H54 (cell line): Measurements from ENCODE around the gene KRT7.
"Not testable (repeated sequence)": the region's sequence is repeated elsewhere in the genome, so short reads cannot be mapped to it uniquely, and the experiment has no call there.

Experiments
- DNase-seq: peaks from one replicate; pipeline ENCODE4 v3.0.0; 2011; ENCODE audit warnings: low spot score, mixed read lengths; ENCODE audit not compliant: insufficient read length
- FAIRE-seq: peaks from 3 replicates; lab custom pipeline; 2011; peaks lifted over from hg19 to GRCh38; lab: Jason Lieb, UNC
- POLR2A ChIP-seq: IDR thresholded peaks from 2 replicates; pipeline ENCODE4 v1.6.1; 2011; ENCODE audit warnings: low read depth, mild to moderate bottlenecking, low read length

The KRT7 gene

GRCh38 chr12:52254180-52254964 lies 21.3 kb downstream of the KRT7 start:
- DNase-seq (no peak), FAIRE-seq (no peak)
- TF ChIP-seq POLR2A: no peak

DNA sequence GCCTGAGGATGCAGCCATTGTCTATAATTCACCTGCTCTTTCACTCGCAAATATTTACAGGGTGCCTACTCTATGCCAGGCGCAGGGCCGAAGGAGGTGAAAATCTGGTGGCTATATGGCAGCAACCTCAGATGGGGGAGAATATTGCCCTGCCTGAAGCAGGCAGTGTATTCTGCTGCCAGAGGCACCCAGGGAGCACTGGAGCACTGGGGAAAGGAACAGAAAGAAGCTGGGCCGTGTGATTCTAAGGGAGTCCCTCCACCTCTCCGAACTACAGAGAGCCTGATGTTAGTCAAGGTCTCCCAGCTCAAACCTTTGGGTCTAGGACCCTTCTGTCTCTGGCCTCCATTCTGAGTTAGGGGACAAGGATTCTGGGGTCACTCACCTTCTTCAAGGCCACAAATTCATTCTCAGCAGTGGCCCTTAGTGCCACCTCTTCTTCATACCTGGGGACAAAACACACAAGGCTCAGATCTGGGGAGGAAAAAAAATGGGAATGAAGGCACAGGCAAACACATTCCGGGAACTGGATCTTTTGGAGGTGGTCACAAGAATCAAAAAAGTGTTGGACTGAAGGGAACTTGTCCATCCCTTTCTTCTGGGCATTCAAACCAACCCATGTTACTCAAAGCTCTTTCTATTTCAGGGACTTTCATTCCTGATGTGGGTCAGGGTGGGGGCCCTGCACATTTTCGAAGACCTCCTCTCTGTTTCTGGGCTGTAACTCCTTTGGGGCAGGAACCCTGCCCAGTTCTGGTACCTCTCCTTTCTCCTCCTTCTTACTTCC lies 22.1 kb downstream of the KRT7 start:
- no peak for DNase-seq
- FAIRE-seq: no peak
- TF ChIP-seq POLR2A: no peak

- FAIRE-seq: no peak
- no peak for DNase-seq
- TF ChIP-seq POLR2A: no peak
These were observed 23.0 kb downstream of the KRT7 start for GRCh38 chr12:52255926-52256583.

DNA sequence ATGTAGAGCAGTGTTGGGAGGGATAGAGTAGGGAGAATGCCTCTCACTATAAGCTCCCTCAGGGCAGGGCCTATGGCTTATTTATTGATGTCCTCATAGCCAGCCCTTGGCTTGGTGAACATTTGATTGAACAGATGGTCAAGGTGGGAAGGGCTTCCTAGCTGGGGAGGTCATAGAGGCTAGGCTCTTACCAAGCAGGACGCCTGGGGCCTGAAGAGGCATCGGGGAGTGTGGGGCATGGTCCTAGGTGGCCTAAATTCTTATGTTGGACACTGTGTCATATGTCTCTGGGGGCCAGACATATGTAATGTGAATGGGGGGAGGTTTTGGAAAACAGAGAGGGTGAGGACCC lies 23.5 kb downstream of the KRT7 start:
- no peak for FAIRE-seq
- no peak for TF ChIP-seq POLR2A
- no peak for DNase-seq

DNA sequence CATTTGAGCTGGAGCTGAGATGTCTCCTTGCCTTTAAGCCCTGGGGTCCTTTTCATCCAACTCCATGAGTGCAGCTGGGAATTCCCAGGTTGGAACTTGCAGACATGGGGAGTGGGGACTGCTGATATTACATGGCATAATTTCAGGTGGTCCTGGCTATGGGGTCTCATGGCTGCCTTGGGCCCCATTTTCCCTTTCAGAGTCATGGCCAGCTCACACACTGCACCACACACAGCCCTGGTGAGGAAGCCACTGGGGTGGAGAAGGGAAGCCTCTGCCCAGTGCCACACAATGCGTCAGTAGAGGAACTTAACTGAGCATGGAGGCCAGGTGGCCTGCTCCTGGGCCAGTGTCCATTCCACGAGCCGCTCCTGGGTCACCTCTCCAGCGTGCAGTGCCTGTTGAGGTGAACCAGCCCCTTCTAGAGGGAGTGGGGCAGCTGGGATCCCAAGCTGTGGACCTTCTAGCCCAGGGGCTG lies 24.1 kb downstream of the KRT7 start:
- TF ChIP-seq POLR2A: no peak
- FAIRE-seq (no peak), DNase-seq (no peak)

GRCh38 chr12:52257922-52258321 lies 24.9 kb downstream of the KRT7 start:
- FAIRE-seq, DNase-seq: not testable (repeated sequence)

DNA sequence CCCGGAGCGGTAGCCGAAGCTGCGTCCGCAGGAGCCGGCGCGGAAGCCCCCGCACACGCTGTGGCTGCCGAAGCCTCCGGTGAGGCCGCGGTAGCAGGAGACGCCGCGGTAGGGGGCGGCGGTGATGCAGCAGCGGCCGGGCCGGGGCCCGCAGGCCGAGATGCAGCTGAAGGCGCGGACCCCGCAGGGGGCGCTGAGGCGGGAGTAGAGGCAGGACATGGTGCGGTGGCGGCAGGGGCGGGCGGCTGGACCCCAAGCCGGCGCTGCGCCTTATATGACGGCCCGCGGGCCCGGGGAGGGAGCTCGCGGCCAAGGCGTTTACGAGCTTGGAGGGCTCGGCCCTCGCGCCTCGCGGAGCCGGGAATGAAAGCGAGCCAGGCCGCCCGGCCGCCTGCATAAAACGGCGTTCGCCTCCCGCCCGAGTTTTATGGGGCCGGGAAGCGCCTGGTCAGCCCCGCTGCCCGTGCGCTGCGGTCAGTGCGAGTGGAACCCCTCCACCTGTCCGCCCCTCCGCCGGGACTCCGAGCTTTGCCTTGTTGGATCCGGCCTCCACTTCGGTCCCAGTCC lies 25.4 kb downstream of the KRT7 start:
- no peak for FAIRE-seq
- DNase-seq: no peak
- TF ChIP-seq POLR2A: no peak

DNA sequence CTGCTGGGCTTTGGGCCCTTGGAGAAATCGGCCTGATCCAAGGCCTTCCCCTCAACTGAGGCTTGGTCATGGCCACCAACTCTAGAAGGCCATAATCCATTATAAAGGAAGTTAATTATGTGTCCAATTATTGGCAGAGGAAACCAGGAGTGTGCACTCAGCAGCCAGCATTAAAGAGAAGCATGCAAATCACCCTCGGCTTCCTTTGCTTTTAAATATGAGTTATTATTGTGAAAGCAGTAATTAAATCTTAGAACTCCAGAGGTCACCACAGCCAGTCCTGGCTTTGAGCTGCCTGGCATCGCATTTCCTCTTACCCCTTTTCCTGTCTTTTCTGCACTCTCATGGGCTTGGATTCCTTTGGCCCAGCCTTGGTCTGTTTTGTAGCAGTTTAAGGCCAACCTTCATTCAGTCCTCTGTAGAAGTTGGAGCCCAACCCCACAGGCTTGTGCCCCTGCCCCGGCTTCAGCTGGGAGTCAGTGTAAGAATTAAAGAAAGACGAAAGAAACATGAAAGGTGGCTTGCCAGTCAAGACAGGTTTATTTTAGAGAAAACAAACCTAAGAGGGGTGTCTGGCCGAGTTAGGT lies 26.7 kb downstream of the KRT7 start:
- DNase-seq (no peak), FAIRE-seq (no peak)
- no peak for TF ChIP-seq POLR2A

DNA sequence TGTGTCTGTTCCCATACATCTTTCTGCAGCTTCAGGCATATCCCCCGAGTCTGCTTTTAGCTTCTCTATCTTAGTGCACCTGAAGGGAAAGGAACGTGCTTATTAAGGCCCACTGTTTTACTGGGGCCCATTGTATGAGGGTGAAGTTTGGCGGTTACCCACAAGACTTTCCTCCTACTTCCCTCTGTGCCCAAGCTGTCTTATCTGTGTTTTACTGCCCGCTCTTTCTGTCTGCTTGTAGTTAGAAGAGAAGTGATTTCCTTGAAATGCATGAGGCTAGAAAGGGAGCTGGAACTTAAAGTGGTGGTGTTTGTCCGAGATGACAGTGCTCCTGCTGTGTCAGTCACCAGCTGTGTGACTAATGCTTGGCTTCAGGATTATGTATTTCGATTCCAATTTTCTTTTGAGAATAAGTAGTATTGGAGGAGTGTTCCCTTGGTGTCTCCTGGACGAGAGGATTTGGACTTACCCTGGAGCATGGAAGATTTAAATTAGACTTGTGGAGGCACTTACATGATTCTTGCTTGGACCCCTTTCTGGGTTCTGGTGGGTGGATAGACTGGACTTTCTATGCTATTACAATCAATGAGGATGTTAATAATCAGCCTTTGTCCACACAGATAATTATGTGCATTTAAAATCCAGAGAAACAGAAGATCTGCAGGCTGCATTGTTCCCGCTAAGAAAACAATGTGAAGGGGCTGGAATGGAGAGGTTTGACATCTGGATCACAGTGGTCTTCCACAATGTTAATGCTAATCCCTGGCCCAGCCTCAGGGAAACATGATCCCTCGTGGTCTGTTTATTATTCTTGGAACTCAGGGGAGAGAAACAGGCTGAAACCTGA lies 27.5 kb downstream of the KRT7 start:
- FAIRE-seq: no peak
- DNase-seq: no peak

GRCh38 chr12:52261208-52261484 lies 28.1 kb downstream of the KRT7 start:
- TF ChIP-seq POLR2A: no peak
- FAIRE-seq: no peak
- DNase-seq: no peak

More for the DNA sequence above, 27.5 kb downstream of the KRT7 start:
- TF ChIP-seq POLR2A: no peak

DNA sequence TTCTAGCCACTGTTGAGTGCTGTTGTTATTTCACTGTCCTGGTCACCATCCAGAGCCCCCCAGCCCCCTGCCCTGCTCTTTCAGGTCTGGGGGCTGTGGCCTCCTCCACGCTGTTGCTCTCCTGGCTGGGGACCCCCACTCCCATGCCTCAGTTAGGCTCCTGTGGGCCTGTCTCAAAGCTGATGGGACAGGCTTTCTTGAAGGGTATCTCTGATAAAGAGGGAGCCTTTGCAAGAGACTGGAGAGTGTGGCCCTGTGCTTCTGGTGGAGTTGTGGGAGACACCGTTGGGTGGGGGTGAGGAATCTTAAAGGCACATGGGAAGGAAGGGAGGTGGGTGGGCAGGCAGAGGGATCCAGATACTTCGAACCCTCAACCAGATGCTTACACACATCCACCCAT lies 29.2 kb downstream of the KRT7 start:
- no peak for TF ChIP-seq POLR2A
- DNase-seq: no peak
- FAIRE-seq: no peak

- no peak for DNase-seq
- no peak for FAIRE-seq
- no peak for TF ChIP-seq POLR2A
These were observed 30.9 kb downstream of the KRT7 start for GRCh38 chr12:52263761-52264434.

- no peak for DNase-seq
- no peak for TF ChIP-seq POLR2A
- FAIRE-seq: no peak
These were observed 31.4 kb downstream of the KRT7 start for GRCh38 chr12:52264435-52264825.
